Activated naive CD4-positive, alpha-beta T cell treated with anti-CD3 and anti-CD28 coated beads, Interleukin-2, amount 50 U/mL, for 16 hours (primary cell): Measurements from ENCODE around the gene LRP1.
A peak's percentile ranks its signal among the peaks of the same experiment; 100 is the strongest.
"Not testable (repeated sequence)": the region's sequence is repeated elsewhere in the genome, so short reads cannot be mapped to it uniquely, and the experiment has no call there.

Experiments
- DNase-seq: peaks from one replicate; pipeline ENCODE4 v3.0.0-alpha.2; 2020

The LRP1 gene

GRCh38 chr12:57112492-57113294, 15.6 kb upstream of the LRP1 start:
- DNase-seq, result no peak

- no peak for DNase-seq
Measured at GRCh38 chr12:57116580-57117281, 11.6 kb upstream of the LRP1 start.

- DNase-seq, result no peak
Measured at GRCh38 chr12:57118711-57119271, 9.5 kb upstream of the LRP1 start.

- no peak for DNase-seq
Measured at GRCh38 chr12:57119294-57120085, 8.8 kb upstream of the LRP1 start.

GRCh38 chr12:57120718-57121117, 7.6 kb upstream of the LRP1 start:
- not testable (repeated sequence) for DNase-seq

- no peak for DNase-seq
Measured at GRCh38 chr12:57123813-57124212, 4.5 kb upstream of the LRP1 start.

GRCh38 chr12:57124261-57124877, 3.9 kb upstream of the LRP1 start:
- peak; percentile 76 for DNase-seq

- no peak for DNase-seq
Measured at GRCh38 chr12:57126061-57126460, 2.2 kb upstream of the LRP1 start.

GRCh38 chr12:57126561-57126960, 1.7 kb upstream of the LRP1 start:
- no peak for DNase-seq

GRCh38 chr12:57127101-57127725, 1.1 kb upstream of the LRP1 start:
- DNase-seq, result peak; percentile 65

- DNase-seq, result no peak
Measured at GRCh38 chr12:57128519-57129247, 400 bp downstream of the LRP1 start.

GRCh38 chr12:57129321-57129842, 1.1 kb downstream of the LRP1 start:
- DNase-seq, result no peak

GRCh38 chr12:57129889-57130288, 1.6 kb downstream of the LRP1 start:
- no peak for DNase-seq

- DNase-seq, result no peak
Measured at GRCh38 chr12:57130941-57131340, 2.7 kb downstream of the LRP1 start.

- no peak for DNase-seq
Measured at GRCh38 chr12:57131896-57132744, 3.8 kb downstream of the LRP1 start.

- DNase-seq, result no peak
Measured at GRCh38 chr12:57133013-57133569, 4.8 kb downstream of the LRP1 start.

- DNase-seq, result no peak
Measured at GRCh38 chr12:57133916-57134315, 5.6 kb downstream of the LRP1 start.

GRCh38 chr12:57134949-57135348, 6.7 kb downstream of the LRP1 start:
- no peak for DNase-seq

- DNase-seq, result no peak
Measured at GRCh38 chr12:57135527-57136326, 7.4 kb downstream of the LRP1 start.
